HepG2 (cell line): ENCODE measurements around the gene SETD1A. TPM values are rescaled to one million over a fixed set of nuclear protein-coding genes. Genes with fewer than 3 reads are reported as not detected.
A peak's percentile ranks its signal among the peaks of the same experiment; 100 is the strongest.

ENCODE experiments used
- ARHGAP35 ChIP-seq: sonication (generic); formaldehyde crosslinking; IDR thresholded peaks from 2 replicates; pipeline ENCODE4 v1.9.0; 2022; ENCODE audit warnings: mild to moderate bottlenecking, inconsistent platforms, moderate library complexity, missing genetic modification reagents, borderline replicate concordance
- BRCA1 ChIP-seq: sonication (generic); formaldehyde crosslinking; IDR thresholded peaks from 2 replicates; pipeline ENCODE4 v1.4.0; 2020; ENCODE audit warnings: missing genetic modification reagents
- CCDC6 ChIP-seq: sonication (generic); formaldehyde crosslinking; IDR thresholded peaks from 2 replicates; pipeline ENCODE4 v1.8.1; 2022; ENCODE audit warnings: mild to moderate bottlenecking, missing genetic modification reagents, moderate library complexity
- ELF4 ChIP-seq: sonication (generic); formaldehyde crosslinking; IDR thresholded peaks from 2 replicates; pipeline ENCODE4 v1.5.0; 2020; ENCODE audit warnings: missing genetic modification reagents, mild to moderate bottlenecking, moderate library complexity, borderline replicate concordance
- FOXP4 ChIP-seq: sonication (generic); formaldehyde crosslinking; IDR thresholded peaks from 2 replicates; pipeline ENCODE4 v1.4.0; 2020; ENCODE audit warnings: missing genetic modification reagents
- IKZF4 ChIP-seq: sonication (generic); formaldehyde crosslinking; IDR thresholded peaks from 2 replicates; pipeline ENCODE4 v1.5.1; 2020; ENCODE audit warnings: borderline replicate concordance, mild to moderate bottlenecking, low read depth, missing genetic modification reagents; ENCODE audit errors: not compliant biosample characterization
- MEF2D ChIP-seq: sonication (generic); formaldehyde crosslinking; IDR thresholded peaks from 2 replicates; pipeline ENCODE4 v1.5.1; 2020; ENCODE audit warnings: mild to moderate bottlenecking, missing genetic modification reagents
- SNAI1 ChIP-seq: sonication (generic); formaldehyde crosslinking; IDR thresholded peaks from 2 replicates; pipeline ENCODE4 v1.5.0; 2020; ENCODE audit warnings: mild to moderate bottlenecking, missing genetic modification reagents, borderline replicate concordance
- STAT6 ChIP-seq: sonication (generic); formaldehyde crosslinking; IDR thresholded peaks from 2 replicates; pipeline ENCODE4 v1.4.0; 2020; ENCODE audit warnings: missing genetic modification reagents, mild to moderate bottlenecking, borderline replicate concordance
- TBP ChIP-seq: sonication (generic); formaldehyde crosslinking; IDR thresholded peaks from 2 replicates; pipeline ENCODE4 v1.5.0; 2020; ENCODE audit warnings: missing genetic modification reagents
- YEATS2 ChIP-seq: sonication (generic); formaldehyde crosslinking; IDR thresholded peaks from 2 replicates; pipeline ENCODE4 v1.4.0; 2020; ENCODE audit warnings: missing genetic modification reagents, borderline replicate concordance
- ZBTB4 ChIP-seq: sonication (generic); formaldehyde crosslinking; IDR thresholded peaks from 2 replicates; pipeline ENCODE4 v1.4.0; 2020; ENCODE audit warnings: missing genetic modification reagents, mild to moderate bottlenecking, borderline replicate concordance
- ZNF275 ChIP-seq: sonication (generic); formaldehyde crosslinking; IDR thresholded peaks from 2 replicates; pipeline ENCODE4 v1.8.0; 2022; ENCODE audit warnings: missing genetic modification reagents, mild to moderate bottlenecking, inconsistent platforms, borderline replicate concordance
- ZNF550 ChIP-seq: sonication (generic); formaldehyde crosslinking; IDR thresholded peaks from 2 replicates; pipeline ENCODE4 v1.4.0; 2020; ENCODE audit warnings: mild to moderate bottlenecking, missing genetic modification reagents, borderline replicate concordance
- ZNF678 ChIP-seq: sonication (generic); formaldehyde crosslinking; IDR thresholded peaks from 2 replicates; pipeline ENCODE4 v1.4.0; 2020; ENCODE audit warnings: mild to moderate bottlenecking, missing genetic modification reagents
- ZNF713 ChIP-seq: sonication (generic); formaldehyde crosslinking; IDR thresholded peaks from 2 replicates; pipeline ENCODE4 v1.4.0; 2020; ENCODE audit warnings: mild to moderate bottlenecking, missing genetic modification reagents
- ZNF720 ChIP-seq: sonication (generic); formaldehyde crosslinking; IDR thresholded peaks from 2 replicates; pipeline ENCODE4 v1.4.0; 2020; ENCODE audit warnings: missing genetic modification reagents
- ZNF737 ChIP-seq: sonication (generic); formaldehyde crosslinking; IDR thresholded peaks from 2 replicates; pipeline ENCODE4 v1.5.0; 2020; ENCODE audit warnings: missing genetic modification reagents, mild to moderate bottlenecking, borderline replicate concordance
- polyA plus RNA-seq, 8 experiments: library from polyadenylated mRNA; depleted of rRNA in 3 of 8; stranded (reverse) in 7 of 8; unstranded in 1 of 8; fragments of >200 nt; fragmentation: Illumina TruSeq in 4 of 8; extraction: Trizol in 4 of 8; gene quantifications; 2 replicates each; pipeline versions ENCODE4 v1.2.1 to v1.2.3, GENCODE V29; 2011 to 2016; ENCODE audit warnings: low read depth in 4 of 8, missing spikeins in 1 of 8, mixed read lengths in 1 of 8; ENCODE audit not compliant: insufficient read depth in 1 of 8
- total RNA-seq, 5 experiments: library from RNA; depleted of rRNA; stranded (reverse); fragments of >200 nt; fragmentation: Illumina TruSeq; extraction: Trizol; gene quantifications; 2 replicates each; pipeline ENCODE4 v1.2.3, GENCODE V29; 2016; ENCODE audit warnings: low read depth in 1 of 5

The SETD1A gene
- total and polyA plus RNA-seq, 2 of the 13 experiments (the other 11 are each of a cell fraction or from before 2014, with no cell fraction given): 3.8 to 5.6 TPM

- TF ChIP-seq FOXP4 (CRISPR knock-in tag): no peak
- TF ChIP-seq SNAI1: no peak
- no peak for TF ChIP-seq ZBTB4 (CRISPR knock-in tag)
- TF ChIP-seq YEATS2 (CRISPR knock-in tag): 0 out of 2 replicates have a peak, but pooled peaks have one; percentile 13
- no peak for TF ChIP-seq ZNF720 (CRISPR knock-in tag)
- no peak; the same call in 1 of the 2 replicates for TF ChIP-seq ARHGAP35 (CRISPR knock-in tag)
- TF ChIP-seq ZNF550 (CRISPR knock-in tag): no peak
- TF ChIP-seq BRCA1 (CRISPR knock-in tag): no peak
- peak; percentile 84 for TF ChIP-seq IKZF4 (CRISPR knock-in tag)
- TF ChIP-seq ZNF713 (CRISPR knock-in tag): no peak
- TF ChIP-seq STAT6 (CRISPR knock-in tag): no peak
- TF ChIP-seq MEF2D (CRISPR knock-in tag): peak; percentile 54; the same call in 1 of the 2 replicates
- 0 out of 2 replicates have a peak, but pooled peaks have one; percentile 38 for TF ChIP-seq ZNF275 (CRISPR knock-in tag)
- 0 out of 2 replicates have a peak, but pooled peaks have one; percentile 25 for TF ChIP-seq ZNF678 (CRISPR knock-in tag)
- no peak for TF ChIP-seq TBP (CRISPR knock-in tag)
- no peak for TF ChIP-seq ELF4 (CRISPR knock-in tag)
- TF ChIP-seq CCDC6 (CRISPR knock-in tag): no peak
- no peak for TF ChIP-seq ZNF737 (CRISPR knock-in tag)
These were observed 40.5 kb downstream of the SETD1A start (continued) for GRCh38 chr16:30997725-30998711.
